Tongue (tissue), 2 donors: ENCODE results near the gene ZC3H7B. TPM values are rescaled to one million over a fixed set of nuclear protein-coding genes. Genes with fewer than 3 reads are reported as not detected.
A peak's percentile ranks its signal among the peaks of the same experiment; 100 is the strongest.
"Not testable (repeated sequence)": the region's sequence is repeated elsewhere in the genome, so short reads cannot be mapped to it uniquely, and the experiment has no call there.

Experiments used
- DNase-seq: peaks from one replicate; pipeline ENCODE4 v3.0.0-alpha.2; 2015
- total RNA-seq: library from RNA; depleted of rRNA; stranded (reverse); fragments of >200 nt; gene quantifications from one replicate; pipeline ENCODE4 v1.2.3, GENCODE V29; 2014

The ZC3H7B gene
- total RNA-seq, 1 donor from 2014 or later = 37.8 TPM

GRCh38 chr22:41286639-41287091, 14.7 kb upstream of the ZC3H7B start:
- DNase-seq = no peak

- DNase-seq = peak; percentile 17
Observed at GRCh38 chr22:41288245-41288946, 12.9 kb upstream of the ZC3H7B start.

- no peak for DNase-seq
Observed at GRCh38 chr22:41289671-41290070, 11.7 kb upstream of the ZC3H7B start.

GRCh38 chr22:41290262-41291221, 10.8 kb upstream of the ZC3H7B start:
- no peak for DNase-seq

- DNase-seq = not testable (repeated sequence)
Observed at GRCh38 chr22:41294816-41295215, 6.5 kb upstream of the ZC3H7B start.

GRCh38 chr22:41296826-41297667, 4.3 kb upstream of the ZC3H7B start:
- DNase-seq = no peak

- no peak for DNase-seq
Observed at GRCh38 chr22:41300661-41301060, 664 bp upstream of the ZC3H7B start.

GRCh38 chr22:41302021-41302767, 869 bp downstream of the ZC3H7B start:
- DNase-seq = peak; percentile 63

- DNase-seq = no peak
Observed at GRCh38 chr22:41302811-41303210, 1.5 kb downstream of the ZC3H7B start.

GRCh38 chr22:41305646-41306045, 4.3 kb downstream of the ZC3H7B start:
- no peak for DNase-seq

GRCh38 chr22:41308054-41308453, 6.7 kb downstream of the ZC3H7B start:
- DNase-seq = no peak

- no peak for DNase-seq
Observed at GRCh38 chr22:41308544-41308947, 7.2 kb downstream of the ZC3H7B start.

GRCh38 chr22:41310336-41310735, 9.0 kb downstream of the ZC3H7B start:
- DNase-seq = no peak

GRCh38 chr22:41311487-41311886, 10.2 kb downstream of the ZC3H7B start:
- no peak for DNase-seq

- no peak for DNase-seq
Observed at GRCh38 chr22:41314821-41315220, 13.5 kb downstream of the ZC3H7B start.

- DNase-seq = no peak
Observed at GRCh38 chr22:41315586-41315985, 14.3 kb downstream of the ZC3H7B start.

- no peak for DNase-seq
Observed at GRCh38 chr22:41320416-41321240, 19.3 kb downstream of the ZC3H7B start.

- DNase-seq = no peak
Observed at GRCh38 chr22:41324821-41325528, 23.6 kb downstream of the ZC3H7B start.

GRCh38 chr22:41327124-41327523, 25.8 kb downstream of the ZC3H7B start:
- DNase-seq = peak; percentile 30

GRCh38 chr22:41330169-41330568, 28.8 kb downstream of the ZC3H7B start:
- DNase-seq = no peak
